ENCODE results near the gene ZNF117.
"Not testable (repeated sequence)": the region's sequence is repeated elsewhere in the genome, so short reads cannot be mapped to it uniquely, and the experiment has no call there.

The ZNF117 gene

DNA sequence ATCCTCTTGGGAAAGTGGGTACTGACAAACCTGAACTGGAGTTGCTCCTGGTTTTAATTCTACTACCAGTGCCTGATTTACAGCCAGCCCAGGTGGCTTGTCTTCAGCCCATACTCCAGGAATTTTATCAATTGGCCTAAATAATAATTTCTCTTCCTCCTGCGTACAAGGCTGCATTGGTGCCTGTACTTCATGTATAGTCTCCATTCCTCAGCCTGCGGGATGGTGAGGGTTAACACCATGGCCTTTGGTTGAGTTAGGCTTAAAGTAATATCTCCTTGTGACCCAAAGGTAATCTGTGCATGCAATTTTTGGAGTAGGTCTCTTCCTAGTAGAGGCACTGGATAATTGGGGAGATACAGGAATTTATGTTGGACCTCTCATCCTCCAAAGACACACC, 5.5 kb upstream of the ZNF117 start:
- no peak for DNase-seq (ENCODE audit: low read depth)

DNA sequence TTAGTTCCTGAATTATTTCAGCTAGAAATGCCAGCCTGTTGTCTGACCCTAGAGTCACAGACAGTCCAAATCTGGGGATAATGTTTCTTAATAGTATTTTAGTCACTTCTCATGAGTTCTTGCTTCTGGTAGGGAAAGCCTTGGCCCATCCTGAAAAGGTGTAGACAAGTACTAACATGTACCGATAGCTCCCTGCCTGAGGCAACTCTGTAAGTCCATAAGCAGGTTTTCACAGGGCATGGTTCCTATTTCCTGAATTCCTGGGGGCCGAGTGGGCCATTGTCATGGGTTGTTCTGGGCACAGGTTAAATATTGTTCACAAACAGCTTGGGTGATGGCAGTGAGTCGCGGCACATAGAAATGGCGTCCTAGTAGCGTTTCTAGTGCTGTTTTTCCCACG, 3.1 kb upstream of the ZNF117 start:
- DNase-seq (ENCODE audit: low read depth): no peak

GRCh38 chr7:64992971-64993370, 2.1 kb upstream of the ZNF117 start:
- no peak for DNase-seq (ENCODE audit: low read depth)

DNA sequence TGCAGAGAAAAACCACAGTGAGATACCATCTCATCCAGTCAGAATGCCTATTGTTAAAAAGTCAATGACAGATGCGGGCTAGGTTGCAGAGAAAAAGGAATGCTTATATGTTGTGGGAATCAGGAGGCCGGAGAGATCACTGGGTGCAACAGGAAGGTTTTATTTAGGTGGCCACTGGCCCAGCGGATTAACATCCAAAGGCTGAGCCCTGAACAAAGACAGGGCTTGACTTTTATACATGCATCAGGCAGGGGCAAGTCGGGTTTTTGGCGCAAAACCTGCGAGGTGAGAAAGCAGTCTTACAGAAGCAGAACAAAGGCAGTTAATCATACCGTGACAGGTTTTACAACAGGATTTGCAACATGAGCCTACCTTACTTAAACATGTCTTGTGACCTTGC, 620 bp downstream of the ZNF117 start:
- DNase-seq (ENCODE audit: low read depth): no peak

DNA sequence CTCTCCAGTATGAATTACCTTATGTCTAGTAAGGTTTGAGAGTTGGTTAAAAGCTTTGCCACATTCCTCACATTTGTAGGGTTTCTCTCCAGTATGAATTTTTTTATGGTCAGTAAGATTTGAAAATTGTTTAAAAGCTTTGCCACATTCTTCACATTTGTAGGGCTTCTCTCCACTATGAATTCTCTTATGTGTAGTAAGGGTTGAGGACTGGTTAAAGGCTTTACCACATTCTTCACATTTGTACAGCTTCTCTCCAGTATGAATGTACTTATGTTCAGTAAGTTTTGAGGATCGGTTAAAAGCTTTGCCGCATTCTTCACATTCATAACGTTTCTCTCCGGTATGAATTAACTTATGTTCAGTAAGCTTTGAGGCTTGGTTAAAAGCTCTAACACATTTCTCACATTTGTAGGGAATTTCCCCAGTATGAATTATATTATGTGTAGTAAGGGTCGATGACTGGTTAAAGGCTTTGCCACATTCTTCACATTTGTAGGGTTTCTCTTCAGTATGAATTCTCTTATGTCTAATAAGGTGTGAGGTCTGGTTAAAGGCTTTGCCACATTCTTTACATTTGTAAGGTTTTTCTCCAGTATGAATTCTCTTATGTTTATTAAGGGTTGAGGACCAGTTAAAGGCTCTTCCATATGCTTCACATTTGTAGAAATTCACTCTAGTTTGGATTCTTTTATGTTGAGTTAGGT, 12.2 kb downstream of the ZNF117 start:
- DNase-seq (ENCODE audit: low read depth): no peak

DNA sequence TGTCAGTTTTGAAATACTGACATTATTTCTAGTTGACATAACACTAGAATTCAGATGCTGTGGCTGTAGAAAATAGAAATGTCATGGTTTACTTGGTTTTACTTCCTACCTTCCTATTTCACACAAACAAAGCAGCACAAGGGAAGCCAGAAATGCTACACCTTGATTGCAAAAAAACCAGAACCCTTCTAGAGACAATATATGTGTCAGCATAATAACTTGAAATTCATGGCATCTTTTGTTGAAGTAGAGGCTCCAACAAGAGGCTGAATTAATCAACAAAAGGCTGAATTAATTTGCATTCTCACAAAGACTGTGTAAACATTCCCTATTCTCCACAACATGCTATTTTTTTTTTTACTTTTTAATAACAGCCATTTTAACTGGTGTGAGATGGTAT, 25.2 kb downstream of the ZNF117 start:
- DNase-seq (ENCODE audit: low read depth): no peak

GRCh38 chr7:64959072-64959747, 31.6 kb downstream of the ZNF117 start:
- DNase-seq (ENCODE audit: low read depth): no peak

DNA sequence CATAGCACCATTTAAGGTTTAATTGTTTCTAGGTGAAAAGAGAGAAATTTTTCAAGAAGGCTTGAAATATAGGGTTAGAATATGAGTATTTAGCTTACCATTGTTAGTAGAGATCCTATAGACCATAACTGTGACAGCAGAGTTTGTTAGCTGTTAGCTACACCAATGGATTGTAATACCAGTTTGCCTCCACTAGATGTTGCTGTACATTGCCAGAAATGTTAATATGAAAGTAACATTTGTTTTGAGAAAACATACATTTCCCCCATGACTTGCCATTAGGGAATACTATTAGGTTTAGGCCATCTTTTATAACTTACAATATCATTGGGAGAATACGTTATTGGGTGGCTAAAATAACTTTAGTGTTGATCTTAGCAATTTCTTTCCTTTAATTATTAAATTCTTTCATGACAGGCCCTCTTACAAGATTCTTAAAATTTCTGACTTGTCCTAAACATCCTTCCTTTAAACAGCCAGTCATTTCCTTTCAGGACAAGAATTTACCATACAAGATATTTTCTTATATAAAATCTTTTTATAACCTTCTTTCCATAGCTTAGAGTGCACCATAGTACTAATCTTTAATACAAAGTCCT, 39.5 kb downstream of the ZNF117 start:
- DNase-seq (ENCODE audit: low read depth): peak; percentile 24

DNA sequence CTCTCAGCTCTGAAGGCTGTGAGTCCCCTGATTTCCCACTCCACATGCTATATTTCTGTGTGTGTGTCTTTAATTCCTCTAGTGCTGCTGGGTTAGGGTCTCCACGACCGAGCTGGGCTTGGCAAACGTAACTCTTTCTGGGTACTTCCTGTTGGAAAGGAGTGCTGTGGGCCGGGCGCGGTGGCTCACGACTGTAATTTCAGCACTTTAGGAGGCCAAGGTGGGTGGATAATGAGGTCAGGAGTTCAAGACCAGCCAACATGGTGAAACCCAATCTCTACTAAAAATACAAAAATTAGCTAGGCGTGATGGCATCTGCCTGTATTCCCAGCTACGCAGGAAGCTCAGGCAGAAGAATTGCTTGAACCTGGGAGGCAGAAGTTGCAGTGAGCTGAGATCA, 40.2 kb downstream of the ZNF117 start:
- not testable (repeated sequence) for DNase-seq (ENCODE audit: low read depth)

DNA sequence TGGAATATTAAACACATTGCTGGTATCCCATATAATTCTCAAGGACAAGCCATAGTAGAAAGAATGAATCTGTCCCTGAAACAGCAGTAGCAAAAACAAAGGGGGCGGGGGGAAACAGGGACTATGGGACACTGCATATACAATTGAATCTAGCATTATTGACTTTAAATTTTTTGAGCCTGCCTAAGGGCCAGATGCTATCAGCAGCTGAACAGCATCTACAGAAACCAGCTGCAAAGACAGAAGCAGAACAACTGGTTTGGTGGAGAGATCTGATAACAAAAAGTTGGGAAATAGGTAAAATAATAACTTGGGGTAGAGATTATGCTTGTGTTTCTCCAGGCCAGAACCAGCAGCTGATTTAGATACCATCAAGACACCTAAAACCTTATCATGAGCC, 42.1 kb downstream of the ZNF117 start:
- DNase-seq (ENCODE audit: low read depth): not testable (repeated sequence)

- DNase-seq (ENCODE audit: low read depth): no peak
Observed at GRCh38 chr7:64947252-64948000, 43.4 kb downstream of the ZNF117 start.

DNA sequence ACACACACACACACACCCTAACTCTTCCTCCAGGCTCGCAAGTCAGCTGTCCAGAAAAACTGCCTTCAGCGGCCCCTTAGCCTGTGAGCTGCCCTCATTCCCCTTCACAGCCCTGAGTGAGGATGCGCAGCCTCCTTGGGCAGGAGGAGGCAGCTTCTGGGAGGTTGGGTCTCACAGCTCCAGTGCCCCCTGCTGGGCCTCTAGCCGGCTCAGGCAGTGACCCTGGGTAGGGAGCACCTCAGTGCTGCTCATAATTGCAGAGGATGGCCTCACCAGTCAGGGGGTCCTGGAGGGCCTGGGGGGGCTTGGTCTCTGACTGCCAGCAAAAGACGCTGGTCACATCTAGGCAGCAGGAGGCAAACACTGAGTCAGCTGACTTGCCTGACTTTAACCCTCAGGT, 44.1 kb downstream of the ZNF117 start:
- peak; percentile 2 for DNase-seq (ENCODE audit: low read depth)

DNA sequence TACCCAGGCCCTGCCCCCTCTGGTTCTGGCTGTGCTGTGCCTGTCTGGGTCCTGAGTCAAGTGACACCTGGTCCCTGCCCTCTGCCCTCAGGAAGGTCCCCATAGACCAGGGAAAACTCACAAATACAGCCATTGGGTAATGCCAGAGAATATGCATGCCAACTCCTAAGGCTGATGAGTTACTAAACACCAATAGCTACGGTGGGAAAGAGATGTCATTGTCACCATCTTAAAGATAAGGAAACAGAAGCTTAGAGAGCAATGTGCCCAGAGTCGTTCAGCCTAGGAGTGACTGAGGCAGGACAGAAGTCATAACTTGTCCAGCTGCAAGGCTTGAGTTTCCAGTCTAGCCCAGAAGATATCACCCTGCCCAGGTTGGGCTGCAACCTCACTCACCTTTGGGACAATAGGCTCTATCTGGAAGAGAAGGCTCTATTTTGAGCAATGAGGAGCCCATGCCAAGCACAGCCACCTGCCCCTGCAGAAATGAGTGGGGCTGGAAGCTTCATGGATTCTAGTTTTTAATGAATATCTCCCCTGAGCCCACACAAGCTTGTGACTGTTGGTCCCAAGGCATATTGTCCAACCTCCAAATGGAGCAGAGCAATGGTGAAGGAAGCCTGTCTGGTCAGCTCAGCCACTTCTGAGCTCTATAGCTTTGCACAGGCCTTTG, 45.2 kb downstream of the ZNF117 start:
- DNase-seq (ENCODE audit: low read depth): no peak

GRCh38 chr7:64944667-64945502, 46.0 kb downstream of the ZNF117 start:
- DNase-seq (ENCODE audit: low read depth): not testable (repeated sequence)

- not testable (repeated sequence) for DNase-seq (ENCODE audit: low read depth)
Observed at GRCh38 chr7:64940021-64940420, 50.8 kb downstream of the ZNF117 start.

DNA sequence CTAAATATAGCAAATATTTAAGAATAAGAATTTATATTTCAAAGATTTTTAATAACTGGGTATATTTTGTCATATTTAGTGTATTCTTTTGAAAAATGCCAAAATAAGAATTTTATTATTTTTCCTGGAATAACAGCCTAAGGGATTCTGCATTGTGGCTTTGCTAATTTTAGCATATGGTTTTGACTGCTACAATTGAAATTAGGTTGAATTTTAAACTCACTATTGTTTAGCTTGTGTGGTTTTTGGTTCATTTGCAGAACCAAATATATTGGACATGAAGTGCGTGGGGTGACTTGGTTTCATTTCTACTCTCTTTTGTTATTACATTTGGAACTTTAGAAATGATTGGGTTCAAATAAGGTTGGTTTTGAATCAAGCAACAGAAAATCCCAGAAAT, 52.3 kb downstream of the ZNF117 start:
- DNase-seq (ENCODE audit: low read depth): no peak

- no peak for DNase-seq (ENCODE audit: low read depth)
Observed at GRCh38 chr7:64934478-64934877, 56.4 kb downstream of the ZNF117 start.

DNA sequence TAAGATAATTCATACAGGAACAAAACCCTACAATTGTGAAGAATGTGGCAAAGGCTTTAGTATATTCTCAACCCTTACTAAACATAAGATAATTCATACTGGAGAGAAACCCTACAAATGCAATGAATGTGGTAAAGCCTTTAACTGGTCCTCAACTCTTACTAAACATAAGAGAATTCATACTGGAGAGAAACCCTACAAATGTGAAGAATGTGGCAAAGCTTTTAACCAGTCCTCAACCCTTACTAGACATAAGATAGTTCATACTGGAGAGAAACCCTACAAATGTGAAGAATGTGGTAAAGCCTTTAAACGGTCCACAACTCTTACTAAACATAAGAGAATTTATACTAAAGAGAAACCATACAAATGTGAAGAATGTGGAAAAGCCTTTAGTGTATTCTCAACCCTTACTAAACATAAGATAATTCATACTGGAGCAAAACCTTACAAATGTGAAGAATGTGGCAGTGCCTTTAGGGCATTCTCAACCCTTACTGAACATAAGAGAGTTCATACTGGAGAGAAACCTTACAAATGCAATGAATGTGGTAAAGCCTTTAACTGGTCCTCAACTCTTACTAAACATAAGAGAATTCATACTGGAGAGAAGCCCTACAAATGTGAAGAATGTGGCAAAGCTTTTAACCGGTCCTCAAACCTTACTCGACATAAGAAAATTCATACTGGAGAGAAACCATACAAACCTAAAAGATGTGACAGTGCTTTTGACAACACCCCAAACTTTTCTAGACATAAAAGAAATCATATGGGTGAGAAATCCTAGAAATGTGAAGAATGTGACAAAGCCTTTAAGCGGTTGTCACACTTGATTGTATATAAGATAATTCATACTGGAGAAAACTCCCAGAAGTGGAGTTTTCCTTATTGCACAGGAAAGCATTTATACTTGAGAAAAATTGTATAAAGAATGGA, 62.3 kb downstream of the ZNF117 start:
- not testable (repeated sequence) for DNase-seq (ENCODE audit: low read depth)

Measured in stromal cell of bone marrow (primary cell).